H1 (cell line): ENCODE results near the gene OGFOD1. TPM values are rescaled to one million over a fixed set of nuclear protein-coding genes. Genes with fewer than 3 reads are reported as not detected.

Experiments
- CTCF ChIA-PET: fragments of 300-600 bp; sonication (Branson Sonifier 250); formaldehyde crosslinking; loops from one replicate; lab custom pipeline; 2021; ENCODE audit not compliant: partially characterized antibody; lab: Charles Lee
- POLR2A ChIA-PET: fragments of 300-600 bp; sonication (Branson Sonifier 250); formaldehyde crosslinking; loops from one replicate; lab custom pipeline; 2021; ENCODE audit warnings: inconsistent platforms; ENCODE audit not compliant: partially characterized antibody; lab: Charles Lee
- DNase-seq, 2 experiments: peaks; one replicate each; pipeline versions ENCODE4 v3.0.0 to v3.0.0-alpha.2; 2010 to 2022; ENCODE audit warnings: low spot score in 2 of 2, low read depth in 1 of 2, mixed read lengths in 1 of 2
- FAIRE-seq: peaks from 2 replicates; lab custom pipeline; 2011; peaks lifted over from hg19 to GRCh38; lab: Jason Lieb, UNC
- H2AFZ ChIP-seq: 2 replicates; pipeline ENCODE4 v1.8.1; 2012; ENCODE audit warnings: low read length, inconsistent platforms
- H2AK5ac ChIP-seq: 2 replicates; pipeline ENCODE4 v1.6.1; 2013; ENCODE audit warnings: low read depth, low read length
- H2BK120ac ChIP-seq: replicated peaks from 2 replicates; pipeline ENCODE3; 2013; ENCODE audit warnings: low read depth, low read length, inconsistent platforms
- H2BK12ac ChIP-seq: 2 replicates; pipeline ENCODE4 v1.6.1; 2013; ENCODE audit warnings: low read depth, low read length
- H2BK15ac ChIP-seq: 2 replicates; pipeline ENCODE4 v1.6.1; 2013; ENCODE audit warnings: low read length
- H2BK20ac ChIP-seq: 2 replicates; pipeline ENCODE4 v1.6.1; 2013; ENCODE audit warnings: low read length
- H2BK5ac ChIP-seq: 2 replicates; pipeline ENCODE4 v1.6.1; 2013; ENCODE audit warnings: low read depth, low read length
- H3K14ac ChIP-seq: 2 replicates; pipeline ENCODE4 v1.6.1; 2013; ENCODE audit warnings: inconsistent platforms; ENCODE audit not compliant: insufficient read length
- H3K18ac ChIP-seq: 2 replicates; pipeline ENCODE4 v1.6.1; 2013; ENCODE audit warnings: low read length; ENCODE audit errors: extremely low read depth
- H3K23ac ChIP-seq: 2 replicates; pipeline ENCODE4 v1.6.1; 2013; ENCODE audit warnings: inconsistent platforms; ENCODE audit not compliant: insufficient read length
- H3K23me2 ChIP-seq: 2 replicates; pipeline ENCODE4 v1.6.1; 2013; ENCODE audit warnings: low read depth, low read length
- H3K27ac ChIP-seq: 2 replicates; pipeline ENCODE4 v1.6.1; 2011; ENCODE audit warnings: low read depth, low read length, inconsistent platforms
- H3K27me3 ChIP-seq, 4 experiments: replicated peaks in 1 of 4; 1 replicate in 1 of 4; 2 replicates in 3 of 4; pipeline versions ENCODE4 v1.6.1 to v1.8.1; 2011 to 2013; ENCODE audit warnings: low read length in 3 of 4, mild to moderate bottlenecking in 3 of 4, inconsistent platforms in 2 of 4, mixed read lengths in 2 of 4, moderate library complexity in 1 of 4; ENCODE audit not compliant: control insufficient read depth in 3 of 4, insufficient read depth in 3 of 4; ENCODE audit errors: extremely low read depth in 1 of 4
- H3K36me3 ChIP-seq, 4 experiments: 2 replicates each; pipeline versions ENCODE4 v1.6.1 to v1.8.1; 2011 to 2013; ENCODE audit warnings: mild to moderate bottlenecking in 4 of 4, low read length in 3 of 4, moderate library complexity in 2 of 4, control low read depth in 1 of 4, inconsistent platforms in 1 of 4; ENCODE audit not compliant: insufficient read depth in 4 of 4, control insufficient read depth in 2 of 4
- H3K4ac ChIP-seq: replicated peaks from 2 replicates; pipeline ENCODE3; 2013; ENCODE audit warnings: low read length, low read depth, mixed read lengths, inconsistent platforms; ENCODE audit not compliant: insufficient read length
- H3K4me1 ChIP-seq, 4 experiments: replicated peaks in 1 of 4; 1 replicate in 1 of 4; 2 replicates in 3 of 4; pipeline versions ENCODE4 v1.6.1 to v1.8.1; 2011 to 2013; ENCODE audit warnings: low read length in 3 of 4, inconsistent platforms in 2 of 4, mixed read lengths in 1 of 4; ENCODE audit not compliant: insufficient read depth in 4 of 4, control insufficient read depth in 3 of 4
- H3K4me2 ChIP-seq, 2 experiments: 2 replicates each; pipeline versions ENCODE4 v1.6.1 to v1.8.1; 2011 to 2013; ENCODE audit warnings: low read depth in 2 of 2, low read length in 2 of 2, control low read depth in 1 of 2, inconsistent platforms in 1 of 2, mild to moderate bottlenecking in 1 of 2; ENCODE audit not compliant: insufficient read depth in 1 of 2
- H3K4me3 ChIP-seq, 4 experiments: fragments of 200-600, 300-600 bp in 1 of 4; sonication (generic), shearing (Covaris generic), sonication (Bioruptor Twin) in 1 of 4; 2 replicates each; pipeline versions ENCODE4 v1.5.1 to v1.8.1; 2011 to 2016; ENCODE audit warnings: low read length in 4 of 4, low read depth in 3 of 4, control low read depth in 2 of 4, inconsistent platforms in 2 of 4, mild to moderate bottlenecking in 2 of 4, mixed read lengths in 1 of 4, moderate library complexity in 1 of 4; ENCODE audit not compliant: insufficient read depth in 2 of 4; ENCODE audit errors: extremely low read depth in 1 of 4
- H3K56ac ChIP-seq: replicated peaks from 2 replicates; pipeline ENCODE3; 2013; ENCODE audit warnings: low read depth, mild to moderate bottlenecking, mixed read lengths, low read length, inconsistent platforms; ENCODE audit not compliant: insufficient read length
- H3K79me1 ChIP-seq: 2 replicates; pipeline ENCODE4 v1.6.1; 2013; ENCODE audit warnings: low read depth, low read length, control low read depth
- H3K79me2 ChIP-seq, 2 experiments: 2 replicates each; pipeline versions ENCODE4 v1.6.1 to v1.8.1; 2012 to 2013; ENCODE audit warnings: low read length in 2 of 2, mild to moderate bottlenecking in 2 of 2, inconsistent platforms in 1 of 2; ENCODE audit not compliant: insufficient read depth in 2 of 2, control insufficient read depth in 1 of 2
- H3K9ac ChIP-seq, 4 experiments: replicated peaks in 1 of 4; 1 replicate in 1 of 4; 2 replicates in 3 of 4; pipeline versions ENCODE4 v1.6.1 to v1.8.1; 2011 to 2013; ENCODE audit warnings: low read depth in 3 of 4, low read length in 3 of 4, control low read depth in 2 of 4, mild to moderate bottlenecking in 2 of 4, moderate library complexity in 2 of 4, inconsistent platforms in 1 of 4; ENCODE audit errors: extremely low read depth in 1 of 4
- H3K9me3 ChIP-seq, 2 experiments: 2 replicates each; pipeline versions ENCODE4 v1.6.1 to v1.8.1; 2012 to 2013; ENCODE audit warnings: mild to moderate bottlenecking in 2 of 2, moderate library complexity in 2 of 2, control low read depth in 1 of 2, inconsistent platforms in 1 of 2, low read depth in 1 of 2, low read length in 1 of 2, mixed read lengths in 1 of 2; ENCODE audit not compliant: insufficient read depth in 2 of 2
- H4K20me1 ChIP-seq, 2 experiments: replicated peaks in 1 of 2; 2 replicates each; pipeline versions ENCODE3 to v1.8.1; 2011 to 2013; ENCODE audit warnings: inconsistent platforms in 2 of 2, low read length in 2 of 2, mild to moderate bottlenecking in 1 of 2; ENCODE audit not compliant: insufficient read depth in 2 of 2, control insufficient read depth in 1 of 2
- H4K5ac ChIP-seq: 2 replicates; pipeline ENCODE4 v1.6.1; 2013; ENCODE audit warnings: low read length, low read depth, mixed read lengths, inconsistent platforms; ENCODE audit not compliant: insufficient read length
- H4K8ac ChIP-seq: 2 replicates; pipeline ENCODE4 v1.8.0; 2013; ENCODE audit warnings: mild to moderate bottlenecking, moderate library complexity, low read length, inconsistent platforms; ENCODE audit not compliant: insufficient read depth; ENCODE audit errors: extremely low read depth
- H4K91ac ChIP-seq: replicated peaks from 2 replicates; pipeline ENCODE3; 2013; ENCODE audit warnings: low read length, mixed read lengths, inconsistent platforms; ENCODE audit not compliant: insufficient read length
- BCL11A ChIP-seq, 2 experiments: IDR thresholded peaks; one replicate each; pipeline ENCODE4 v1.6.1; 2011; ENCODE audit warnings: low read depth in 2 of 2, low read length in 2 of 2, mild to moderate bottlenecking in 2 of 2
- EP300 ChIP-seq, 2 experiments: IDR thresholded peaks; 1 replicate in 1 of 2; 2 replicates in 1 of 2; pipeline ENCODE4 v1.6.1; 2011 to 2012; ENCODE audit warnings: low read depth in 2 of 2, low read length in 2 of 2, mild to moderate bottlenecking in 2 of 2, borderline replicate concordance in 1 of 2, inconsistent platforms in 1 of 2, moderate library complexity in 1 of 2
- GABPA ChIP-seq: IDR thresholded peaks from 2 replicates; pipeline ENCODE4 v1.6.1; 2011; ENCODE audit warnings: mild to moderate bottlenecking, low read length, moderate library complexity, borderline replicate concordance; ENCODE audit not compliant: insufficient read depth
- HDAC6 ChIP-seq: IDR thresholded peaks from one replicate; pipeline ENCODE4 v1.7.1; 2012; ENCODE audit warnings: low read depth, mild to moderate bottlenecking, inconsistent platforms, low read length, moderate library complexity
- KDM1A ChIP-seq: fragments of 200-600, 300-600 bp; sonication (generic); IDR thresholded peaks from 2 replicates; pipeline ENCODE4 v1.7.1; 2016; ENCODE audit warnings: mild to moderate bottlenecking, low read length, borderline replicate concordance
- NANOG ChIP-seq: IDR thresholded peaks from 2 replicates; pipeline ENCODE4 v1.6.1; 2011; ENCODE audit warnings: low read length, low read depth, mild to moderate bottlenecking, inconsistent platforms; ENCODE audit not compliant: insufficient read depth, poor library complexity, severe bottlenecking
- NRF1 ChIP-seq: IDR thresholded peaks from 2 replicates; pipeline ENCODE4 v1.6.1; 2011; ENCODE audit warnings: mild to moderate bottlenecking, low read depth, low read length, improper control_type of control experiment
- PHF8 ChIP-seq: fragments of 200-600 bp; sonication (generic); conservative IDR thresholded peaks from 2 replicates; pipeline ENCODE4 v1.7.1; 2012; ENCODE audit warnings: low read depth, mild to moderate bottlenecking, inconsistent platforms, low read length, moderate library complexity
- RAD21 ChIP-seq, 2 experiments: IDR thresholded peaks in 1 of 2; conservative IDR thresholded peaks in 1 of 2; 2 replicates each; pipeline ENCODE4 v1.6.1; 2011; ENCODE audit warnings: low read depth in 2 of 2, low read length in 2 of 2, improper control_type of control experiment in 1 of 2, inconsistent platforms in 1 of 2, mild to moderate bottlenecking in 1 of 2, moderate library complexity in 1 of 2
- RBBP5 ChIP-seq: IDR thresholded peaks from 2 replicates; pipeline ENCODE4 v1.7.1; 2012; ENCODE audit warnings: low read depth, mild to moderate bottlenecking, inconsistent platforms, low read length, moderate library complexity, borderline replicate concordance
- SIN3A ChIP-seq, 2 experiments: IDR thresholded peaks in 1 of 2; conservative IDR thresholded peaks in 1 of 2; 2 replicates each; pipeline ENCODE4 v1.6.1; 2011 to 2012; ENCODE audit warnings: low read length in 2 of 2, improper control_type of control experiment in 1 of 2, low read depth in 1 of 2, mild to moderate bottlenecking in 1 of 2
- SIRT6 ChIP-seq: IDR thresholded peaks from one replicate; pipeline ENCODE4 v1.7.1; 2012; ENCODE audit warnings: low read length, inconsistent platforms
- SP1 ChIP-seq: IDR thresholded peaks from 2 replicates; pipeline ENCODE4 v1.6.1; 2011; ENCODE audit warnings: low read depth, low read length
- TAF1 ChIP-seq: IDR thresholded peaks from 2 replicates; pipeline ENCODE4 v1.6.1; 2011; ENCODE audit warnings: mild to moderate bottlenecking, low read depth, low read length
- WGBS, 2 experiments: shearing (Covaris generic) in 1 of 2; methylation state at CpG; one replicate each; pipeline versions ENCODE4 v1.1.6 to v1.1.7; 2013 to 2015; ENCODE audit warnings: low lambda C conversion rate in 2 of 2, mixed read lengths in 2 of 2, inconsistent platforms in 1 of 2, low coverage in 1 of 2, missing lambda C conversion rate in 1 of 2; ENCODE audit not compliant: insufficient replicate concordance in 2 of 2, insufficient coverage in 1 of 2, insufficient read length in 1 of 2; ENCODE audit errors: extremely low coverage in 1 of 2, missing lambda C conversion rate in 1 of 2; 5-methylcytosine and 5-hydroxymethylcytosine counted together
- polyA plus RNA-seq, 7 experiments: library from polyadenylated mRNA; depleted of rRNA in 3 of 7; stranded (reverse) in 5 of 7; unstranded in 2 of 7; fragments of >200 nt in 5 of 7; fragments of 200-250 nt in 2 of 7; gene quantifications; 1 replicate in 5 of 7; 2 replicates in 1 of 7; 4 replicates in 1 of 7; pipeline versions ENCODE4 v1.2.1 to v1.2.3, GENCODE V29; 2011 to 2013; ENCODE audit warnings: missing spikeins in 2 of 7, mixed read lengths in 2 of 7
- total RNA-seq: library from RNA; stranded (reverse); fragmentation: NEBNext Ultra II Directional; extraction: Animal tissue kit (Norgen Biotek cat#: 25700); gene quantifications from 2 replicates; pipeline ENCODE4 v1.2.1, GENCODE V29; 2021

The OGFOD1 gene
- total and polyA plus RNA-seq, 2 of the 8 experiments (the other 6 are each of a cell fraction or from before 2014, with no cell fraction given): 24.6 to 61.4 TPM

GRCh38 chr16:56417138-56417537 lies 34.2 kb upstream of the OGFOD1 start:
- Histone ChIP-seq H3K56ac (no peak overlapping the region), H2BK15ac (no peak overlapping the region), H2BK5ac (no peak overlapping the region), H3K79me1 (0 out of 2 replicates have a peak, but pooled peaks cover 2% of the 10 kb centered on the region), H3K79me2 (peaks cover 0 to 18% of the 10 kb centered on the region in 2 experiments; a peak in 1 of 4 replicates), H3K4me3 (no peak overlapping the region), H4K8ac (no peak overlapping the region), H3K18ac (no peak overlapping the region), H3K4me1 (peaks cover 0 to 11% (median 5%) of the 10 kb centered on the region in 4 experiments; a peak in 3 of 7 replicates), H2BK20ac (no peak overlapping the region), H3K4ac (no peak overlapping the region), H3K27me3 (no peaks in the 10 kb centered on the region), H2BK120ac (no peak overlapping the region), H3K23ac (no peak overlapping the region), H2BK12ac (no peak overlapping the region), H4K91ac (no peak overlapping the region), H2AFZ (no peak overlapping the region), H4K20me1 (no peaks in the 10 kb centered on the region), H4K5ac (no peak overlapping the region), H3K4me2 (no peak overlapping the region), H3K23me2 (0 out of 2 replicates have a peak, but pooled peaks cover 1% of the 10 kb centered on the region), H3K14ac (no peak overlapping the region), H3K36me3 (no peaks in the 10 kb centered on the region), H3K27ac (no peak overlapping the region), H2AK5ac (no peak overlapping the region), H3K9ac (no peak overlapping the region), H3K9me3 (no peaks in the 10 kb centered on the region)
- 90% methylated on average over 4 of the region's 4 CpGs; no CpG with 5 or more reads in 1 of the 2 experiments for WGBS, 2 experiments
- POLR2A ChIA-PET: no interaction called here
- no peak for FAIRE-seq
- CTCF ChIA-PET: no interaction called here
- no peak for DNase-seq
- no peak for TF ChIP-seq SIN3A (conservative IDR thresholded peaks at IDR 0.05 in 1 of 2, IDR thresholded peaks at IDR 0.05 in 1 of 2; ENCODE audit: low read depth in 1 of 2, low read length in 2 of 2)
- TF ChIP-seq NRF1: no peak
- no peak for TF ChIP-seq NANOG
- no peak for TF ChIP-seq PHF8
- TF ChIP-seq RBBP5: no peak
- no peak for TF ChIP-seq SP1
- no peak for TF ChIP-seq SIRT6
- TF ChIP-seq RAD21 (IDR thresholded peaks at IDR 0.05 in 1 of 2, conservative IDR thresholded peaks at IDR 0.05 in 1 of 2; ENCODE audit: low read depth in 2 of 2, low read length in 2 of 2): no peak
- TF ChIP-seq BCL11A (IDR thresholded peaks at IDR 0.05; ENCODE audit: low read depth in 2 of 2, low read length in 2 of 2): no peak
- no peak for TF ChIP-seq HDAC6
- TF ChIP-seq EP300 (IDR thresholded peaks at IDR 0.05; ENCODE audit: borderline replicate concordance in 1 of 2, low read depth in 2 of 2, low read length in 2 of 2): no peak
- no peak for TF ChIP-seq GABPA
- TF ChIP-seq KDM1A: no peak
- TF ChIP-seq TAF1: no peak
